CD4-positive, alpha-beta T cell treated with Interferon gamma for 1 hour (primary cell): ENCODE measurements around the gene C6orf89.

ENCODE experiments used
- DNase-seq: peaks from one replicate; pipeline ENCODE4 v3.0.0-alpha.2; 2020

Gene C6orf89

GRCh38 chr6:36885461-36886401 lies at the start of gene C6orf89:
Gene C6orf89 (plus strand): TSS chr6:36885952. CDS start chr6:36899445, 13,493 bp downstream.
- peak; percentile 97 for DNase-seq

GRCh38 chr6:36836111-36837021 lies 49.4 kb upstream of the C6orf89 start:
- no peak for DNase-seq

- no peak for DNase-seq
These were observed 48.8 kb upstream of the C6orf89 start for GRCh38 chr6:36837022-36837339.

GRCh38 chr6:36837686-36838085 lies 48.1 kb upstream of the C6orf89 start:
- no peak for DNase-seq

- no peak for DNase-seq
These were observed 46.6 kb upstream of the C6orf89 start, which contains the start of gene CPNE5 for GRCh38 chr6:36838896-36839748. Gene CPNE5 (minus strand): TSS chr6:36839444. CDS start chr6:36839377, 67 bp downstream.

GRCh38 chr6:36839749-36840431 lies 45.9 kb upstream of the C6orf89 start:
- DNase-seq: peak; percentile 25

GRCh38 chr6:36840432-36841403 lies 45.0 kb upstream of the C6orf89 start:
- DNase-seq: no peak

- DNase-seq: no peak
These were observed 44.0 kb upstream of the C6orf89 start for GRCh38 chr6:36841756-36842155.

- DNase-seq: no peak
These were observed 42.6 kb upstream of the C6orf89 start for GRCh38 chr6:36843170-36843569.

GRCh38 chr6:36844232-36845170 lies 41.3 kb upstream of the C6orf89 start:
- no peak for DNase-seq

GRCh38 chr6:36845233-36845632 lies 40.5 kb upstream of the C6orf89 start:
- no peak for DNase-seq

GRCh38 chr6:36847152-36847551 lies 38.6 kb upstream of the C6orf89 start:
- DNase-seq: no peak

GRCh38 chr6:36847991-36848390 lies 37.8 kb upstream of the C6orf89 start:
- DNase-seq: no peak

- no peak for DNase-seq
These were observed 36.9 kb upstream of the C6orf89 start for GRCh38 chr6:36848658-36849441.

GRCh38 chr6:36850021-36850420 lies 35.7 kb upstream of the C6orf89 start:
- DNase-seq: no peak

- peak; percentile 19 for DNase-seq
These were observed 34.6 kb upstream of the C6orf89 start for GRCh38 chr6:36851149-36851614.

GRCh38 chr6:36851626-36852025 lies 34.1 kb upstream of the C6orf89 start:
- DNase-seq: no peak

GRCh38 chr6:36852481-36853147 lies 33.1 kb upstream of the C6orf89 start:
- DNase-seq: peak; percentile 11
